Measurements from ENCODE around the gene DYSF.

DYSF gene

DNA sequence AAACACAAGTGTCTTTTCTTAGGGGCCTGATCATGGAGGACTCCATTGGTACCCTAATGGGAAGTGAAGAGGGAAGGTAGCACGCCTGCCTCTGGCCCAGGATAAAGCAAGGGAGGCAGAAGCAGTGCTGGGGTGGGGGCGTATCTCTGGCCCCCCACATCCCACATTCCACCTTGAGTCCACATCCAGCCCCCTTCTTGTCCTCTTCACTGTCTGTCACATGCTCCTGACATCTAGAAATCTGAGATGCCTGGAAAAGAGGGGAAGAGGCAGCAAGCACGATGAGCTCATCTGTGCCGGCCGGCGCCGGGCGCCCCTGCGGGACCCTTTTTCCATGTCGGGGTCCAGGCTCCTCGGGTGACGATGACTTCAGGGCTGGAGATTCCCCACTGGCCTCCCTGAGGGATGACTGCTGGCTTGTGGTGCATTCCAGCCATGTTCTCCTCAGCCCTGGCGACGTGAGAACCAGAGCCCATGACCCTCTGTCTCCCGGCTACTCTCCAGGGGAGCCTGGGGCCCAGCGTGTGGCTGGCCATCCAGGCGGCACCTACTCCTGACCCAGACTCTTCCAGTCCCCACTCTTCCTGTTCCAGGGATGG is 277.5 kb downstream of the DYSF start:
- no peak for DNase-seq (ENCODE audit: low spot score)

DNA sequence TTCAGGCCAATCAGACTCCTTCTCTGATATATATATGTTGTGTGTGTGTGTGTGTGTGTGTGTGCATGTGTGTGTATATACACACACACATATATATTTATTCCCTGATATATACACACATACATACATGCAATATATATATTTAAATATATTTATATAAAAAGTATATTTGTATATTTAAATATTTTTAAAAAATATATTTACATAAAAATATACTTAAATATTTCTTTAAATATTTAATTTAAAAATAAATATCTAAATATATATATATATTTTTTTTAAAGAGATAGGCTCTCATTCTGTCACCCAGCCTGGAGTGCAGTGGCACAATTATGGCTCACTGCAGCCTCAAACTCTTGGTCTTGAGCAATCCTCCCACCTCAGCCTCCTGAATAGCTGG is 281.3 kb downstream of the DYSF start:
- DNase-seq (ENCODE audit: low spot score), result no peak

DNA sequence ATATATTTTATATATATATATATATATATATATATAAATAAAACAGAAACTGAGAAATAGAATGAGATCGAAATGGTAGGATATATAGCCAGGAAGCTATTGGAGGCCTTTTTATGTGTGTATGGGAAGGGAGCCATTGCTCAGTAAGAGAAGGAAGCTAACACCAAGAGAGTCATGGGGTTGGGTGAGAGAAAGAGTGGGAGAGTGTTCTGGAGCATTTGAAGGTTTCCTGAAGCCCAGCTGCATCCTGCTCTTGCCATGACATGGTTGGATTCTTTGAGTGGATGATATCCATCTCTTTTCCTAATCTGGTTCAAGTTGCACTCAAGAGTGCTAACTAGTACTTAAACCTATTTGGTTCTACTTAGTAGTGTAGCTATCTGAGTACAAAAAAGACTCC is 282.3 kb downstream of the DYSF start:
- no peak for DNase-seq (ENCODE audit: low spot score)

All from AG20443 (cell line).